HG02981 (cell line): ENCODE results near the gene SCARB2.

Experiments
- ATAC-seq: cut with Tn5 transposase; IDR thresholded peaks from one replicate; pipeline ENCODE4 v1.9.1; 2021; ENCODE audit warnings: mild to moderate bottlenecking, moderate library complexity; ENCODE audit not compliant: unreplicated experiment

Gene SCARB2

DNA sequence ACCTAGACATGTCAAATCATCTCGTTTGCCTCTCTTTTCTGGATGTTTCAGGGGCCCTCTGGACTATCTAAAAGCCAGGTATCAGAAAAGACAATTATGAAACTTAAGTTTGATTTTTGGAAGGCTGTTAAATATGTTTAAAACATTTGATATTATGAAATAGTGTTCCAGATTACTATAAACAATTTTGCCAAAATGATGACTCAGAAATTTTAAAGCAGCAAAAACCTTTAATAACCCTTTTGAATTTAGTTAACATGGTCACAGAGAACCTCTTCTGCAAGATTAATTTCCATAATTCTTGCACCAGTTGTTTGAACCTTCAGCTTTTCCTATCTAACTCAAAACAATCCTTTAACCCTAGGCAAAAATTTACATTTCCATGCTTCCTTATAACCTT, 19.1 kb upstream of the SCARB2 start:
- ATAC-seq: no peak

DNA sequence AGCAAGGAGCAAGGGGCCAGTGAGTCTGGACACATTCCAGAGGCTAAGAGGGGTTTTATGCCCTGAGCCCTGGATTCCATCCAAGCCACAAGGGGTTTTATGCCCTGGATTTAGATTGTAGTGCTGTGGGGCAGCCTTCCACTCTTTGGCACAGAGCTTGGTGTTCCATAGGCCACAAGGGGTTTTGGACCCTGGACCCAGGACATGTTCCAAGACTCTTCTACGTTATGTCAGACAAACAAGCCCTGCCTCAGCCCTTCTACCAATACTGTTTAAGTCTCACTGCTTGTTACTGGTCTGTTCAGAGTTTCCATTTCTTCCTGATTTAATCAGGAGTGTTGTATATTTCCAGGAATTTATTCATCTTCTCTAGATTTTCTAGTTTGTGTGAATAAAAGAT, 12.8 kb upstream of the SCARB2 start:
- ATAC-seq: no peak

DNA sequence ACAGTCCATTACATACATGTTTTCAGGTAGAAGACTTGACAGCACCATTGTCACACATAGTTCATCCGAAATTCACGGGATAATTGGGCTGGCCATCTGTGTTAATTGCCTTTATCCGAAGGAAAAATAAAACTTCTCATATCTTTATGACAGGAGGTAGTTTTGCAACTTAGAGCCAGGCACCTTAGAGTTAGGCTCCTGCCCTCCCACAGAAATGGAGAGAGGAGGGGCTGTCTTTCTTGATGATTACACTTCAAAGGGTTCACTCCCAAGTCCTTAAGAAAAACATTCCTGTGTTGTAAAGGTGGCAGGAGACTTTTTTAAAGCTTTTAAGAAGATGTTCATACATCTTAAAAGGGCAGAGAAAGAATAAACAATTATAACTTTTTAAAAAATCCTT, 10.5 kb upstream of the SCARB2 start:
- ATAC-seq: no peak

DNA sequence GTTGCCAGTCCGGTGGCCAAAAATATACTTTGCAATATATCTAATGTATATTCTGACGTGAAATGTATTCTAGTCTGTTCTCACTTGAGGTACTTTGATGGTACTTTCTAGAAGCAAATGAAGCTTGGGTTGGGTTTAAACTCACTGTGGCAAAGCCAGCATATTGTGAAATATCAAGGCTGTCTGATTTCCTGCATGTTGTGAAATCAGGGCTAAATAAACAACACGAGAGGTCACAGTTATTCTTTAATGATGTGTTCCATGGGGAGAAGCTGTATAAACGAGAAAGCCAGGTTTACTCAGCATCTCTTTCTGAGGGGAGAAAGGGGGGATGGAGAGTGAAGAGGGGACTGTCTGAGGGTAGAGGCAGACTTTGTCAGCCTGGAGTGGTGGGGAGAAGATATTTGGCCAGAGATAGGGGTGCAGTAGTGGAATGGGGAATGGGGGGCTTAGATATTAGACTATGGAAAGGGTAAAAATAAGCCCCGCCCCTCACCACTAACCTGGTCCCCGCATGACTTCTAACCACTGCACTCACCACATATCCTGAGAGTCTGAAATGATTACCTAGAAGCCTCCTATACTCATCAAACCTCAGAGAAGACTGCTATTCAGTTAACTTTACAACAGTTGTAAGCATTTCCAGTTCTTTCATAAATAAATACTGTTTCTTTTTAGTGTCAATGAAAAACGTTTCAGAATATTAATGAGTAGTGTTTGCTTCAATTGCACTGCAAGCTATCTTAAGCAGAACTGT, 5.9 kb upstream of the SCARB2 start:
- ATAC-seq: no peak

DNA sequence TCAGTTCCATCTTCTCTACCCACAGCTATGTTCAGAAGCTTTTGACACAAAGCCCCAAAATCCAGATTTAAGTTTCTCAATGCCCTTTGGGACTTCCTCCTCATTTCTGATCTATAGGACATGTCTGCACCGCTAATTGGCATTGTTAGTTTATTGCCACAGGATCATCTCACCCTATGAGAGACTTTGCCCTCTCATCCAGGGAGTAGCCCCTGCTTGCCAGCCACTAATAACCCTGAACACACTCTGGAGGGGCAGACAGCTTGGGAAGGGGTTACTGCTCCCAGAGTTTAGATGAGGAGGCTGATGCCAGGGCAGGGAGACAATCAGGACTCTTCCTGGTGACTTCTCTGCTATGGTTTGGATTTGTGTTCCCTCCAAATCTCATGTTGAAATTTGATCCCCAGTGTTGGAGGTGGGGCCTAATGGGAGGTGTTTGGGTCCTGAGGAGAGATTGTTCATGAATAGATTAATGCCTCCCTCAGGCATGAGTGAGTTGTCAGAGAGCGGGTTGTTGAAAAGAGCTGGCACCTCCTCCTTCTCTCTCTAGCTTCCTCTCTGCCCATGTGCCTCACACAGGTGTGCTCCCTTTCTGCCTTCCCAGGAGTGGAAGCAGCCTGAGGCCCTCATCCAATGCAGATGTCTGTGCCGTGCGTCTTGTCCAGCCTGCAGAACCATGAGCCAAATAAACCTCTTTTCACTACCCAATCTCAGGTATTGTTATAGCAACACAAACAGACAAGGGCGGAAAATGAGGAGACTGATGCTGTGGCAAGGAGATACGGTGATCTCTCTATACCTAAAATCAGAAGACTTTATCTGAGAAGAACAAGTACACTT, 3.6 kb upstream of the SCARB2 start:
- ATAC-seq: no peak

DNA sequence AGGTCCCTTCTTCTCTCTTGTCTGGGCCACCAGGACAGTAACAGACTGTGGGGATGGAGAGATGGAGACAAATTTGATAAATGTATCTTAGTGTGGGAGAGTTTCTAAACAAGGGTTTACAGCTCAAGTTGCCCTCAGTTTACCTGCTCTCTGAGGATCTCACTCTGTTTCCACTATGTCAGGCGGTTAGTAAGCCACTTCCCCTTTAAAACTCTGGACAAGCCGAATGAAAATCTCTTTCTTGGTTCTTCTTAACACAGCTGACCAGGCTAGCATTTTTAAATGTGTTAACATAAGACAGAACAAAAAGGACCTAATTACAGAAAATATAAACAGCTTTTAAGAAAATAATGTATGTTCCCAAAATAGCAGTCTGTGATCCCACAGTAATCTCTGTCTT, 2.9 kb upstream of the SCARB2 start:
- ATAC-seq: no peak

DNA sequence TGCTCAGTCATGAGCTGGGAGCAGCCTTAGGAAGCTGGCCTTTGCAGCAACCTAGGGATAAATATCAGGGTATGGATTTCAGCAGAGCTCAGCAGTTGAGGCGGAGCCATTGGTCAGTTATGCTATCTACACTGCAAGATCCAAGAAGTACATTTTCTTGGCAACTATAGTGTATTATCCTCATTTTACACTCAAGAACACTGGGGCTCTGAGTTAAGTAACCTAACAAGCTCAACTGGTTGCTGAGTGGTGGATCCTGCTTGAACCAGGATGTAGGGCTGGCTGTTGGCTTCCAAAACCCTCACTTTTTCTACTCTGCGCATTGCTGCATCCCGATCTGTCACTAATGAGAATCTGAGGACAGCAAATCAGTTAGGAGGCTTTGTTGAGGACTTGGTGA, 1.5 kb upstream of the SCARB2 start:
- ATAC-seq: no peak

DNA sequence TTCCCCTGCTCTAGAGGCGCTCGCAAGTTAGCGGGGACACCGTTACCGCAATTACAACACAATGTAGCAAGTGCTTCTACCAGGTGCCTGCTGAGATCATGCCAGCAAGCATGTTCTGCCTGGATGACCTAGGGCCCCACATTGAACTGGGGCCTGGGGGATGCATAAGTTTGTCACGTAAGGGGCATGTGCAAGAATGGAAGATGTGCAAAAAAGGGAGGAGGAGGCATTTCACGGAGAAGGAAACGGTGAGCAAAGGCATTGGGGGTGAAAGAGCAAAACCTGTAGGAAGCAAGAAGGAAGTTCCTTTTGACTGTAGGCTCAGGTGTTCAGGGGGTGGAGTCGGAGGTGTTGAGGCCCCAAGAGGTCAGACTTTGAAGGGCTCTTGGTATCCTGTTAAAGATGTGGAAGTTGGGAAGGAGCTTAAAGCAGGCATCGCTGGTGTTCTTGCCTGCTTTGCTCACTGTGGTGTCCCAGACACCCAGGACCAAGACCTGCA, 602 bp upstream of the SCARB2 start:
- ATAC-seq: no peak

DNA sequence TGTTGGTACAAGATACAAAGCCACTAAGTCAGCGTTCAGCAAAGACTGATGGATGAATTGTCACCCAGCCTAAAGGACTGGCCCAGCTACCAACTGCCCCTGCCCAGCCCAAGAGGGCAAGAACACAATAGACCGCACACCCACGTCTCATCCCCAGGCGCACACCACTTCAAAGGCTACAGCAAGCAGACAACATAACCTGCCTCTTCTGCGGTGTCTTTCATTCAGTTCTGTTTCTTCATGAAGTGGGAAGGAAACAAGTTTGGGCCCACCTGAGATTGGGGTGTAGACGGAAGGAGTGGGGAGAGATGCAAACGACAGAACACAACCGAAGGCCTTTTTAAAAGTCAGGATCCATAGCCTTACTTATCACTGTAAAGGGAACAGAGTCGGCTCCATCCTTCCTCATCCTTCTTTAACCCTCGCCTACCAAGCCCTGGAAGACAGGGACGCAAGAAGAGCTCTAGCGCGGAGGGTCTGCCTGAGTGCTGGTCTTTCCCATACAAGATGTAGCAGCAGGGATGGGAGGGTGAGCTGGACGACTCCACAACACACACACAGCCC, 691 bp downstream of the SCARB2 start:
- ATAC-seq: no peak

DNA sequence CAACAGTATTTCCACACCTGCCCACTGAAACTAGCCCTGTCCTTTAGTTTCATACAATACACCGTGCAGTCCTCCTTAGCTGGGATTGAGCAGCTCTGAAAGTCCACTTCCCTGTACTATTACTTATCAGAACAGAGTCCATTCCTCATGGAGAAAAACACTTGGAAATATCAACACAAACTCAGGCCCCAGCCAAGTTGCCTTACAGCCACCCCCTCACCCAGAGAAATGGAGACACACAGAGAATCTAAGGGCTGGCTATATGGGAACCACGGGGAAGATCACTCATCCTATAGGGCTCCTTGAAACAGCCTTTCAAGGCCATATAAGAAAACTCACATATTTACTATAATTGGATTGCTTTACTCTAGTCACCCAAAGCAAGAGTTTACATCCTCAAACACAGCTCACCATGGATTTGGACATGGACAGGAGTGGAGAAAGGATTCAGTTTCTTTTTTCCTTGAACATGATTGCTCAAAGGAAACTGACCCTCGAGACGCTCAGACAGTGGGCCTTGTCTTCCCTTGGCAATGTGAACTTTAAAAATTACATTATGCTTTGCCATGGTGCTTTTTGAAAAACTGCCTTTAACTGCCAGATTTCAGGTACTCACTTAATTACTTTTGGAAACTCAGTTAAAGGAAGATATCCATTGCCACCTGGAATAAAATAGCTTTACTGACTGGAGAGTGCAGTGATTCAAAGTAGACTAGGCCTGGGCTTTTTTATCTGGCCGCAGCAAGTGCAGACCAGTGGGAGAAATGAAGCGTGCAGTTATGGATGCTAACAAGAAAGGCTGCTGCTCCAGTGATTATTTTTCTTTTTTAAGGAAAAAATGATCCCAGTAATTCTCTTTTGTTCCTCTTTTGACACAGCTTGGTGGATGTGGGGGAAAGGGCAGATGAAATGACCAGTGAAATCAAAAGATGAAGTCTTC, 1.6 kb downstream of the SCARB2 start:
- ATAC-seq: no peak

DNA sequence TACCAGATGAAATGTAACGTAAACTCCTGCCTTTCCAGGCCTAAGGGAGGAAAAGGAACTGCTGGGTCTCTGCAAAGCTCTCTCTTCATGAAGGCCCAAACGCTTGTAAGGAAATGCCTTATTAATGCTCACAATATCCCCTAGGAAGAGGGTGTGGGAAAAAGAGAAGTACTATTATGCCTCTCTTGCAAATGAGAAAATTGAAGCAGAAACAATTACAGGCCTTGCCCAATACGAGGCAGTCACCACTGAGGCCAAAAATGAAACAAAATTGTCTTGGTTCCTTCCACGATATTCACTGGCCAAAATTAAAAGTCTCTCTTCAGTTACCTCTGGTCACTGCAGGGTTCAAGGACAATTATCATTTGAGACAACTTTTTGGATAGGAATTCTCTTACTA, 3.2 kb downstream of the SCARB2 start:
- no peak for ATAC-seq

DNA sequence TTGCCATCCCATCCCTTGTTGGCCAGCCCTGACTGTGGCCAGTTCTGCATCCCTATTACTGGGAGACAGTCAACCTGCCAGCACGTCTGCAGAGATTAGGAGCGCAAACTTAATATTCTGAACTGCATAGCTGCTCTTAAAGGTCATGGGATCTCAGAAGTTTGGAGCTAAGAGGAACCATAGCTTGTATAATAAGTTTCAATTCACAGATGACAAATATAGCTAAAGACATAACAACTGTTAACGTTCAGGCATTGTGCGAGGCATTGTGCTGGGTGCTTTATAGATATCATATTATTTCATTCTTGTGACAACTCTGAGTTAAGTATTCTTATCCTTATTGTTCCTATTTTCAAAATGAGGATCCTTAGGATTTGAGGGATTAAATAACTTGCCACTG, 3.7 kb downstream of the SCARB2 start:
- no peak for ATAC-seq

DNA sequence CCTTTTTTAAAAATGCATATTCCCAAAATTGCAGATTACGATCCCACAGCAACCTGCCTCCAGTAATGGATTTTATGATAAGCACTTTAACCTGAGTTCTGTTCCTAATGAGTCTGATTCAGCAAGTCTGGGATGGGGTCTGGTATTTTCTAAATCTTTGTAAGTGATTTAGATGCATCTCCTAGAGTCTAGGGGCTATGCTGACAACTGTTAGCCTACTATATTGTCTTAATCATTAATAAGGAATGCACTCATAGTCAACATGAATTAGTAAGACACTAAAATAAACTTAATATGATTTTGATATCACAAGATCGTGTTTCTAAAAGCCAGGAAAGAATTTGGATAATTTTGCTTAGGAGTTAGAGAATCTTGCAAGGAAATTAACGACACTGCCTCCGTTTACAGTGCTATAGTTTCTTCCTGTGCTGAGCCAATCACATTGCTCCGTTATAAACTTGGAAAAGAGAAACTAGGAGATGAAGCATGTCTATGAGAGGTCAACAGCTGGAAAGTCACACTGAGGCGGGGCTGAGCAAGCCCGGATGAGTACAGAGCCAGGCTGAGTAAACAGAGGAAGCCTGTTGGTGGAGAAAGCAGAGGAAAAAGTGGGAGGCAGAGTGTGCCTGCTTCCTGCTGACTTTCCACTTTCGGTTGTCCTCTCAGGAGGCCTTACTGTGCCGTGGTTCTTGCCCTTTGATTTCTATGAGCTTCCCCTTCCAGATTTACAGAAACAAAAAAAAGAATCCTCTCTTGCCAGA, 5.4 kb downstream of the SCARB2 start:
- no peak for ATAC-seq

DNA sequence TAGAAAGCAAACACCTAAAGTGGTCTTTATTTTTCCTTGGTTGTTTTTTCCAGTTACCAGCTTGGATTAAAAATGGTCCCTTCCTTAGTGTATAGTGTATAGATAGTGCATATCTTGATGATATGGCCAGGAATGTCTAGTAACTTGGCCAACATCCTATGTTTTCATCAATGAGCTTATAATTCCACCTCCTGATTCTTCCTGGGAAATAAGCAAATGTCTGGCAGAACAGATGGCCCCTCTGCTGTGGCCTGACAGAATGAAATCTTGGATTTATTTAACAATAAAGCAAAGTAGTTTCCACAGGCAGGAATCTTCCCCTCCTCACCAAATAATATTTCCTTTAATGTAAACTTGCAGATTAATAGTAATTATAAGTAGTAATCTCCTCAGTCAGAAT, 6.1 kb downstream of the SCARB2 start:
- no peak for ATAC-seq

DNA sequence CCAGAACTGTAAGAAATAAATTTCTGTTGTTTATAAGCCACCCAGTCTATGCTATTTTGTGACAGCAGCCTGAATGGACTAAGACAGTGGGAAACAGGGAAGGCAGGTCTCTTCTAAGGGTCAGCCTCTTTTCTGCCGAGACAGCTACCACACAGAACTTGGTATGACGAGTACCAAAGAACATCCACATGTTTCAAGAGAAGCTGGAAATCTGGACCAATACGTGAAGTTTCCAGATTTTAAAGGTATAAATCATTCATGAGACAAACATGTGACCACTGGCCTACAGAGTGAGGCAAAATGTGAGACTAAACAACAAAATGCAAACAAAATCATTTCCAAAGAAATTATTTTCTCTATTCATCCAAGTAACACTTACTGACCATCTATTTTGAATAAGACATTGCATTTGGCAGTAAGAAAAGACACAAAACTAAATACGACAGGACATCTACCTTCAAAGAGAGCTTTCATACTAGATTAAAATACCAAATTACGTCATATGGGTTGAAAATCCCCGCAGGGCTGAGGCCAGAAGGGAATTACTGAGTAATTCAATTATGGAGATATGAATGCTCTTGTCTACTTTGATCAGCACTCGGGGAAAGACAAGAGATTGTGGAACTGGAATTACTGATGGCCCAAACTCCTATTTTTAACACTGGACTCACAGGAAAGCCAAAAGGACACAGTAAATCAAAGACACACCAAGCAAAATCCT, 7.2 kb downstream of the SCARB2 start:
- ATAC-seq: no peak

DNA sequence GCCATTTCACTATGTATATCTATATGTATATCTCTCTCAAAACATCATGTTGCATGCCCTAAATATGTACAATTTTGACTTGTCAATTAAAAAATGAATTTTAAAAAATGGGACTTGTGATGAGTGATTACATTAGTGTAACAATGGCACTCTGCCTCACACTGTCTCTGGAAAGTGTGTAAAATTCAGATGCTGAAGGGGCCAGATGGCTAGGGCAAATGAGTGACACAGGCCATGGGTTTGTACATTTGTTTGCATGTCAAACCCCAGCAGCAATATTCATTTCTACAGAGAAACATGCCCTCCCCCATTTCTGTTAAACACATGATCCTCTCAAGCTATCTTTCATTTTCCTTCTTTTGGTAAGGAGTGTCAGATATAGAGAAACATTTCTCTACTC, 8.1 kb downstream of the SCARB2 start:
- no peak for ATAC-seq

DNA sequence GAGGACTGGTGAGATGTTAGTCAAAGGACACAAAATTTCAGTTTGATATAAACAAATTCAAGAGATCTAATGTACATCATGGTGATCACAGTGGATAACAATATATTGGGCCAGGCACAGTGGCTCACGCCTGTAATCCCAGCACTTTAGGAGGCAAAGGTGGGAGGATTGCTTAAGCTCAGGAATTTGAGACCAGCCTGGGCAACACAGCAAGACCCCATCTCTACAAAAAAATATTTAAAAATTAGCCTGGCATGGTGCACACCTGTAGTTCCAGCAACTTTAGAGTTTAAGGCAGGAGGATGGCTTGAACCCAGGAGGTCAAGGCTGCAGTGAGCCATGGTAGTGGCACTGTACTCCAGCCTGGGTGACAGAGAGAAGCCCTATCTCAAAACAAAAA, 8.7 kb downstream of the SCARB2 start:
- ATAC-seq: no peak

DNA sequence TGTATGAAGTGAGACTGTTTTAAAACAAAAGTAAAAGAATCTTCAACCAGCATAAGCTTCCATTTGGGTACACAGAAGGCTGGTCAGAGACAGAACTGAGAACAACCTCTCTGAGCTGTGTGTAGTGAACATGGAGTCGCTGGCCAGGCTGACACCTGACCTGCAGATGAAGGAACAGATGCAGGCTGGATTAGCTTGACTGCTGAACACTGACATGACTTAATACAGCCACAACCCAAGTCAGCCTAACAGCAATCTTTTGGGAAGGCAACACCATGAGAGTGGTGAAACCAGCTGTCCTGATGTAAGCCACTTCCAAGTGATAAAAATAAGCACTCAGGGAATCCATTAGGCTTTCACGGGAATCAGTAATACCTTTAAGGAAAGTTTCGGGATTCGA, 10.1 kb downstream of the SCARB2 start:
- no peak for ATAC-seq

DNA sequence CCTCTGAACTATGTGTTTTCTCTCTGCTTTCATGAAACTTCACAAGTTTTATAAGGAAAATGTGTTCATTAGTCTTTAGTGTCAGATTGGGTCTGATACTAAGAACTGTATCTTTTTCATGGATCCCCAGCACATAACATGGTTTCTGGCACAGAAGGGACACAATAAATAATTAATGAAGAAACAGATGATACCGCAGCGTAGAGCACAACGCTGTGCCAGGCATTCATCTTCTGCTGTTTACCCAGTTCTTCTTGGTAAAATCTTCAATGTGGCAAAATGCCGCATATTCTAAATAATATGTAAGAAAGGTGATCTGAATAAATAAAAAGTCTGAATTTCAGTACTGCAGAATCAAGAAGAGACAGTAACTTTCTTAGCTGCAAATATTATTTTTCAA, 12.3 kb downstream of the SCARB2 start:
- no peak for ATAC-seq
